ENCODE results near the gene CNTNAP2. TPM values are rescaled to one million over a fixed set of nuclear protein-coding genes. Genes with fewer than 3 reads are reported as not detected.

CNTNAP2 gene
- total and polyA plus RNA-seq, 9 of the 15 experiments (the other 6 are each of a cell fraction or from before 2014, with no cell fraction given) = 0.04 to 0.62 (median 0.09) TPM; not detected in 4

DNA sequence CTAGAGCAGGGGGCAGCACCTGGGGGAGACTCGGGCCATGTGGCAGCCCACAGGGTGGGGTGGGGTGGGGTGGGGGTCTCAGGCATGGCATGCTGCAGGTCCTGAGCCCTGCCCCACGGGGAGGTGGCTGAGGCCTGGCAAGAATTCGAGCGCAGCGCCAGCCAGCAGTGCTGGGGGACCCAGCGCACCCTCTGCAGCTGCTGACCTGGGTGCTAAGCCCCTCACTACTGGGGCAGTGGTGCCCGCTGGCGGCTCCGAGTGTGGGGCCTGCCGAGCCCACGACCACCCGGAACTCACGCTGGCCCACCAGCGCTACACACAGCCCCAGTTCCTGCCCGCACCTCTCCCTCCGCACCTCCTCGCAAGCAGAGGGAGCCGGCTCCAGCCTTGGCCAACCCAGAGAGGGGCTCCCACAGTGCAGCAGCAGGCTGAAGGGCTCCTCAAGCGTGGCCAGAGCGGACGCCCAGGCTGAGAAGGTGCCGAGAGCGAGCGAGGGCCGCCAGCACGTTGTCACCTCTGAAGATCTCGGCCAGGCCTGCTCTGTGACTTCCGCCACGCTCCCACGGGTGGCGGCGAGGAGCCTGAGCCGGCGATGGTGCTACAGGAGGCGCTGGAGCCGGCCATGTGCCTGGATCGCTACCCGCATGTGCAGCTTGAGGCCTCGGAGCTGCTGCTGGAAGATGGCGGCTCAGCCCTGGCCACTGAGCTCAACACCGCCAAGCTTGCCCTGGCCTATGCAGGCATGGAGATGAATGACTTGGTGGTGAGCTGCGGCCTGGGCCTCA is 2328.9 kb downstream of the CNTNAP2 start (continued):
- no peak for TF ChIP-seq MCM5 (IDR thresholded peaks at IDR 0.05; ENCODE audit: low read depth)
- no peak for TF ChIP-seq TBP (optimal IDR thresholded peaks at IDR 0.05; ENCODE audit: low read depth, low read length)
- TF ChIP-seq, protein P1, sequence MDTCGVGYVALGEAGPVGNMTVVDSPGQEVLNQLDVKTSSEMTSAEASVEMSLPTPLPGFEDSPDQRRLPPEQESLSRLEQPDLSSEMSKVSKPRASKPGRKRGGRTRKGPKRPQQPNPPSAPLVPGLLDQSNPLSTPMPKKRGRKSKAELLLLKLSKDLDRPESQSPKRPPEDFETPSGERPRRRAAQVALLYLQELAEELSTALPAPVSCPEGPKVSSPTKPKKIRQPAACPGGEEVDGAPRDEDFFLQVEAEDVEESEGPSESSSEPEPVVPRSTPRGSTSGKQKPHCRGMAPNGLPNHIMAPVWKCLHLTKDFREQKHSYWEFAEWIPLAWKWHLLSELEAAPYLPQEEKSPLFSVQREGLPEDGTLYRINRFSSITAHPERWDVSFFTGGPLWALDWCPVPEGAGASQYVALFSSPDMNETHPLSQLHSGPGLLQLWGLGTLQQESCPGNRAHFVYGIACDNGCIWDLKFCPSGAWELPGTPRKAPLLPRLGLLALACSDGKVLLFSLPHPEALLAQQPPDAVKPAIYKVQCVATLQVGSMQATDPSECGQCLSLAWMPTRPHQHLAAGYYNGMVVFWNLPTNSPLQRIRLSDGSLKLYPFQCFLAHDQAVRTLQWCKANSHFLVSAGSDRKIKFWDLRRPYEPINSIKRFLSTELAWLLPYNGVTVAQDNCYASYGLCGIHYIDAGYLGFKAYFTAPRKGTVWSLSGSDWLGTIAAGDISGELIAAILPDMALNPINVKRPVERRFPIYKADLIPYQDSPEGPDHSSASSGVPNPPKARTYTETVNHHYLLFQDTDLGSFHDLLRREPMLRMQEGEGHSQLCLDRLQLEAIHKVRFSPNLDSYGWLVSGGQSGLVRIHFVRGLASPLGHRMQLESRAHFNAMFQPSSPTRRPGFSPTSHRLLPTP (IDR thresholded peaks at IDR 0.05; ENCODE audit: borderline replicate concordance, extremely low read depth, insufficient read length) = no peak
- no peak for TF ChIP-seq XRCC5 (IDR thresholded peaks at IDR 0.05; ENCODE audit: low read depth, low read length)
- TF ChIP-seq SRF (CRISPR knock-in tag; IDR thresholded peaks at IDR 0.05) = no peak
- no peak for TF ChIP-seq BACH1 (tag; IDR thresholded peaks at IDR 0.05)
- TF ChIP-seq, protein P2, sequence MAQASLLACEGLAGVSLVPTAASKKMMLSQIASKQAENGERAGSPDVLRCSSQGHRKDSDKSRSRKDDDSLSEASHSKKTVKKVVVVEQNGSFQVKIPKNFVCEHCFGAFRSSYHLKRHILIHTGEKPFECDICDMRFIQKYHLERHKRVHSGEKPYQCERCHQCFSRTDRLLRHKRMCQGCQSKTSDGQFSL (CRISPR knock-in tag; IDR thresholded peaks at IDR 0.05) = no peak
- TF ChIP-seq, protein P2 (tag; IDR thresholded peaks at IDR 0.05) = no peak
- TF ChIP-seq ZKSCAN1 (IDR thresholded peaks at IDR 0.05; ENCODE audit: low read depth, low read length) = no peak
- TF ChIP-seq ZC3H11A (IDR thresholded peaks at IDR 0.05; ENCODE audit: low read depth, low read length) = no peak
- TF ChIP-seq TCF7L2 (IDR thresholded peaks at IDR 0.05; ENCODE audit: low read depth, low read length) = no peak
- TF ChIP-seq, protein P3, sequence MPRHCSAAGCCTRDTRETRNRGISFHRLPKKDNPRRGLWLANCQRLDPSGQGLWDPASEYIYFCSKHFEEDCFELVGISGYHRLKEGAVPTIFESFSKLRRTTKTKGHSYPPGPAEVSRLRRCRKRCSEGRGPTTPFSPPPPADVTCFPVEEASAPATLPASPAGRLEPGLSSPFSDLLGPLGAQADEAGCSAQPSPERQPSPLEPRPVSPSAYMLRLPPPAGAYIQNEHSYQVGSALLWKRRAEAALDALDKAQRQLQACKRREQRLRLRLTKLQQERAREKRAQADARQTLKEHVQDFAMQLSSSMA (CRISPR knock-in tag; IDR thresholded peaks at IDR 0.05) = no peak
- peak; percentile 25; the same call in 1 of the 2 replicates for TF ChIP-seq CBX1 (IDR thresholded peaks at IDR 0.05; ENCODE audit: low read depth)
- no peak for TF ChIP-seq ZNF830 (CRISPR knock-in tag; IDR thresholded peaks at IDR 0.05)
- TF ChIP-seq, protein P4, sequence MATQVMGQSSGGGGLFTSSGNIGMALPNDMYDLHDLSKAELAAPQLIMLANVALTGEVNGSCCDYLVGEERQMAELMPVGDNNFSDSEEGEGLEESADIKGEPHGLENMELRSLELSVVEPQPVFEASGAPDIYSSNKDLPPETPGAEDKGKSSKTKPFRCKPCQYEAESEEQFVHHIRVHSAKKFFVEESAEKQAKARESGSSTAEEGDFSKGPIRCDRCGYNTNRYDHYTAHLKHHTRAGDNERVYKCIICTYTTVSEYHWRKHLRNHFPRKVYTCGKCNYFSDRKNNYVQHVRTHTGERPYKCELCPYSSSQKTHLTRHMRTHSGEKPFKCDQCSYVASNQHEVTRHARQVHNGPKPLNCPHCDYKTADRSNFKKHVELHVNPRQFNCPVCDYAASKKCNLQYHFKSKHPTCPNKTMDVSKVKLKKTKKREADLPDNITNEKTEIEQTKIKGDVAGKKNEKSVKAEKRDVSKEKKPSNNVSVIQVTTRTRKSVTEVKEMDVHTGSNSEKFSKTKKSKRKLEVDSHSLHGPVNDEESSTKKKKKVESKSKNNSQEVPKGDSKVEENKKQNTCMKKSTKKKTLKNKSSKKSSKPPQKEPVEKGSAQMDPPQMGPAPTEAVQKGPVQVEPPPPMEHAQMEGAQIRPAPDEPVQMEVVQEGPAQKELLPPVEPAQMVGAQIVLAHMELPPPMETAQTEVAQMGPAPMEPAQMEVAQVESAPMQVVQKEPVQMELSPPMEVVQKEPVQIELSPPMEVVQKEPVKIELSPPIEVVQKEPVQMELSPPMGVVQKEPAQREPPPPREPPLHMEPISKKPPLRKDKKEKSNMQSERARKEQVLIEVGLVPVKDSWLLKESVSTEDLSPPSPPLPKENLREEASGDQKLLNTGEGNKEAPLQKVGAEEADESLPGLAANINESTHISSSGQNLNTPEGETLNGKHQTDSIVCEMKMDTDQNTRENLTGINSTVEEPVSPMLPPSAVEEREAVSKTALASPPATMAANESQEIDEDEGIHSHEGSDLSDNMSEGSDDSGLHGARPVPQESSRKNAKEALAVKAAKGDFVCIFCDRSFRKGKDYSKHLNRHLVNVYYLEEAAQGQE (IDR thresholded peaks at IDR 0.05; ENCODE audit: borderline replicate concordance) = no peak
- TF ChIP-seq, protein P4 (CRISPR knock-in tag; IDR thresholded peaks at IDR 0.05; ENCODE audit: low read depth) = no peak
